SK-N-SH treated with all-trans-retinoic acid at 6 μM for 48 hours (cell line): ENCODE data around the gene DUOX2.

Experiments used
- ATAC-seq: fragments of 200-7000 bp; cut with Tn5 transposase; 3 replicates; pipeline ENCODE4 v1.9.1; 2020; ENCODE audit warnings: mild to moderate bottlenecking, moderate library complexity
- ARNTL ChIP-seq: fragments of 450-650 bp; formaldehyde crosslinking; IDR thresholded peaks from 2 replicates; pipeline ENCODE4 v1.5.0; 2020; ENCODE audit warnings: low read depth, mild to moderate bottlenecking, moderate library complexity, borderline replicate concordance
- BACH2 ChIP-seq: fragments of 250-450 bp; sonication (Bioruptor Pico); IDR thresholded peaks from 2 replicates; pipeline ENCODE4 v1.9.0; 2021; ENCODE audit warnings: mild to moderate bottlenecking, borderline replicate concordance
- CREB5 ChIP-seq: fragments of 250-450 bp; sonication (Bioruptor Pico); IDR thresholded peaks from 2 replicates; pipeline ENCODE4 v1.5.1; 2020; ENCODE audit warnings: low read depth, mild to moderate bottlenecking, moderate library complexity
- CSDC2 ChIP-seq: fragments of 250-450 bp; sonication (Bioruptor Pico); IDR thresholded peaks from 2 replicates; pipeline ENCODE4 v1.5.0; 2020; ENCODE audit warnings: mild to moderate bottlenecking, moderate library complexity
- ESRRG ChIP-seq: fragments of 250-450 bp; sonication (Bioruptor Pico); IDR thresholded peaks from 2 replicates; pipeline ENCODE4 v1.6.1; 2021; ENCODE audit warnings: mild to moderate bottlenecking
- GLIS3 ChIP-seq: fragments of 250-450 bp; sonication (Bioruptor Pico); IDR thresholded peaks from 2 replicates; pipeline ENCODE4 v1.5.0; 2020; ENCODE audit warnings: mild to moderate bottlenecking, moderate library complexity
- ISL1 ChIP-seq: fragments of 250-450 bp; sonication (Bioruptor Pico); IDR thresholded peaks from 2 replicates; pipeline ENCODE4 v2.1.2; 2022; ENCODE audit warnings: mild to moderate bottlenecking, moderate library complexity
- OSR1 ChIP-seq: fragments of 250-450 bp; sonication (Bioruptor Pico); IDR thresholded peaks from 2 replicates; pipeline ENCODE4 v1.8.0; 2022; ENCODE audit warnings: moderate library complexity, mild to moderate bottlenecking, inconsistent platforms
- POU6F1 ChIP-seq: fragments of 250-450 bp; sonication (Bioruptor Pico); IDR thresholded peaks from 2 replicates; pipeline ENCODE4 v1.8.0; 2021; ENCODE audit warnings: low read depth, mild to moderate bottlenecking, moderate library complexity, borderline replicate concordance
- PPARA ChIP-seq: fragments of 250-450 bp; sonication (Bioruptor Pico); IDR thresholded peaks from 2 replicates; pipeline ENCODE4 v1.5.0; 2020; ENCODE audit warnings: mild to moderate bottlenecking, borderline replicate concordance
- RARB ChIP-seq: fragments of 250-450 bp; sonication (Bioruptor Pico); IDR thresholded peaks from 2 replicates; pipeline ENCODE4 v1.8.0; 2021; ENCODE audit warnings: mild to moderate bottlenecking, moderate library complexity
- SNAI2 ChIP-seq: fragments of 250-450 bp; sonication (Bioruptor Pico); IDR thresholded peaks from 2 replicates; pipeline ENCODE4 v1.5.0; 2020; ENCODE audit warnings: mild to moderate bottlenecking, moderate library complexity
- TCF4 ChIP-seq: fragments of 250-450 bp; sonication (Bioruptor Pico); IDR thresholded peaks from 2 replicates; pipeline ENCODE4 v1.8.0; 2021; ENCODE audit warnings: mild to moderate bottlenecking, moderate library complexity, borderline replicate concordance
- ZC3H10 ChIP-seq: fragments of 250-450 bp; sonication (Bioruptor Pico); IDR thresholded peaks from 2 replicates; pipeline ENCODE4 v1.5.1; 2021; ENCODE audit warnings: mild to moderate bottlenecking, moderate library complexity
- ZFP3 ChIP-seq: fragments of 250-450 bp; sonication (Bioruptor Pico); IDR thresholded peaks from 2 replicates; pipeline ENCODE4 v1.5.0; 2020; ENCODE audit warnings: mild to moderate bottlenecking, moderate library complexity
- ZFP30 ChIP-seq: fragments of 450-650 bp; formaldehyde crosslinking; IDR thresholded peaks from 2 replicates; pipeline ENCODE4 v1.5.0; 2022; ENCODE audit warnings: mild to moderate bottlenecking, moderate library complexity
- ZNF565 ChIP-seq: fragments of 450-650 bp; formaldehyde crosslinking; conservative IDR thresholded peaks from 2 replicates; pipeline ENCODE4 v1.5.0; 2020; ENCODE audit warnings: low read depth, mild to moderate bottlenecking, moderate library complexity
- ZNF70 ChIP-seq: fragments of 450-650 bp; formaldehyde crosslinking; IDR thresholded peaks from 2 replicates; pipeline ENCODE4 v1.5.0; 2020; ENCODE audit warnings: mild to moderate bottlenecking, moderate library complexity
- TF ChIP-seq, protein P1 (sequence below): fragments of 250-450 bp; sonication (Bioruptor Pico); IDR thresholded peaks from 2 replicates; pipeline ENCODE4 v1.8.0; 2020; ENCODE audit warnings: mild to moderate bottlenecking, moderate library complexity, borderline replicate concordance
- TF ChIP-seq, protein P2 (sequence below): fragments of 250-450 bp; sonication (Bioruptor Pico); IDR thresholded peaks from 2 replicates; pipeline ENCODE4 v1.5.0; 2020; ENCODE audit warnings: mild to moderate bottlenecking, moderate library complexity
- TF ChIP-seq, protein P3 (sequence below): fragments of 250-450 bp; sonication (Bioruptor Pico); IDR thresholded peaks from 2 replicates; pipeline ENCODE4 v1.5.1; 2021; ENCODE audit warnings: mild to moderate bottlenecking, moderate library complexity

Gene DUOX2

DNA sequence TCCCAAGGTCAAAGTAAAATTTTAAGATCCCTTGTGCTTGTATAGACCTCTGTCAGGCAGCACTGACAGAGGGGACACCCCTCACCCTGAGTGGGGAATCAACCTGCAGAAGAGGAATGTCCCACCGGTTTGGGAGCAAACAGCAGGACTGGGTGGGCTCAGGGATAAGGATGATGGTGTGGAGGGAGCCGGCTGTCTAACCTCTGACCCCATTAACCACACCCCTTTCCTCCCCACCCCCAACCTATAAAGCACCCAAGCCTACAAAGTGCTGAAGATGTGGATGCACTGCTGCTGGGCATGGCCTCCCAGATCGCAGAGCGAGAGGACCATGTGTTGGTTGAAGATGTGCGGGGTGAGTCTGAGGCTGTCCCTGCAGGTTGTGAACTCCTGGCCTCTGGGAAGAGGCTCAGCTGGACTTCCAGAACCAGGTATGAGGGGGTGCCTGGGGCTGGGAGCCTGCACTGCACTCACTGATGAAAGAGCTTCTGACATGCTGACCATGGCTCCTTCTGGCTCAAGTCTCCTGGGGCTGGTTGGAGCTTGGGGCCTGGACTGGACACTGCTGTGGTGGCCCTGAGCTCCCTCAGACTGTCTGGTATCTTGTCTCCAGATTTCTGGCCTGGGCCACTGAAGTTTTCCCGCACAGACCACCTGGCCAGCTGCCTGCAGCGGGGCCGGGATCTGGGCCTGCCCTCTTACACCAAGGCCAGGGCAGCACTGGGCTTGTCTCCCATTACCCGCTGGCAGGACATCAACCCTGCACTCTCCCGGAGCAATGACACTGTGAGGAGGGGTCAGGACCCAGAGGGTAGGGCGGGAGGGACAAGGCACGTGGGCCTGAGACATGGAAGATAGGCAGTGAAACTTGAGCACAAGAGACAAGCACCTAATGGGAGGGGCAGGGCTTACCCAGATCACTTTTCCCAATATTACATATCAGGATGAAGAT lies 25.1 kb upstream of the DUOX2 start (continued):
- no peak for TF ChIP-seq CREB5 (CRISPR knock-in tag)

DNA sequence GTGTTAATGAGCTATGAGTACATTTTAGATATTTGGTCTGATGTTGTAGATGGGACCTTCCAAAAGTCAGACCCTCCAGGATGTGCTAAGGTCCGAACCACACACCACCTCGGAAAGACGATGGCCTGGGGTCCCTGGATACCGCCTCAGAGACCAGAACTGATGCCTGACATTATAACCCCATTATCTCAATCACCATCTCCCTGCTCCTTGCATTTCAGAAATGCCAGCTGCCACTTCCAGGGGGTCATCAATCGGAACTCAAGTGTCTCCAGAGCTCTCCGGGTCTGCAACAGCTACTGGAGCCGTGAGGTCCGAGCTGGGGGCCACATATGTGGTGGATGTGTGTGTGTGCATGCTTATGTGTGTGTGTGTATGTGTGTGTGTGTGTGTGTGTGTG lies 23.7 kb upstream of the DUOX2 start:
- TF ChIP-seq OSR1 (CRISPR knock-in tag) (no peak), SNAI2 (CRISPR knock-in tag) (no peak), ISL1 (CRISPR knock-in tag) (no peak), PPARA (CRISPR knock-in tag) (no peak), ZNF70 (CRISPR knock-in tag) (no peak), ESRRG (no peak), ZFP30 (CRISPR knock-in tag) (no peak), ARNTL (CRISPR knock-in tag) (no peak), POU6F1 (CRISPR knock-in tag) (no peak), ZFP3 (CRISPR knock-in tag) (no peak), ZNF565 (no peak), CREB5 (CRISPR knock-in tag) (no peak), RARB (CRISPR knock-in tag) (no peak), CSDC2 (CRISPR knock-in tag) (no peak), ZC3H10 (CRISPR knock-in tag) (no peak)
- TF ChIP-seq, protein P1, sequence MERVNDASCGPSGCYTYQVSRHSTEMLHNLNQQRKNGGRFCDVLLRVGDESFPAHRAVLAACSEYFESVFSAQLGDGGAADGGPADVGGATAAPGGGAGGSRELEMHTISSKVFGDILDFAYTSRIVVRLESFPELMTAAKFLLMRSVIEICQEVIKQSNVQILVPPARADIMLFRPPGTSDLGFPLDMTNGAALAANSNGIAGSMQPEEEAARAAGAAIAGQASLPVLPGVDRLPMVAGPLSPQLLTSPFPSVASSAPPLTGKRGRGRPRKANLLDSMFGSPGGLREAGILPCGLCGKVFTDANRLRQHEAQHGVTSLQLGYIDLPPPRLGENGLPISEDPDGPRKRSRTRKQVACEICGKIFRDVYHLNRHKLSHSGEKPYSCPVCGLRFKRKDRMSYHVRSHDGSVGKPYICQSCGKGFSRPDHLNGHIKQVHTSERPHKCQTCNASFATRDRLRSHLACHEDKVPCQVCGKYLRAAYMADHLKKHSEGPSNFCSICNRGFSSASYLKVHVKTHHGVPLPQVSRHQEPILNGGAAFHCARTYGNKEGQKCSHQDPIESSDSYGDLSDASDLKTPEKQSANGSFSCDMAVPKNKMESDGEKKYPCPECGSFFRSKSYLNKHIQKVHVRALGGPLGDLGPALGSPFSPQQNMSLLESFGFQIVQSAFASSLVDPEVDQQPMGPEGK (CRISPR knock-in tag): no peak
- TF ChIP-seq, protein P2, sequence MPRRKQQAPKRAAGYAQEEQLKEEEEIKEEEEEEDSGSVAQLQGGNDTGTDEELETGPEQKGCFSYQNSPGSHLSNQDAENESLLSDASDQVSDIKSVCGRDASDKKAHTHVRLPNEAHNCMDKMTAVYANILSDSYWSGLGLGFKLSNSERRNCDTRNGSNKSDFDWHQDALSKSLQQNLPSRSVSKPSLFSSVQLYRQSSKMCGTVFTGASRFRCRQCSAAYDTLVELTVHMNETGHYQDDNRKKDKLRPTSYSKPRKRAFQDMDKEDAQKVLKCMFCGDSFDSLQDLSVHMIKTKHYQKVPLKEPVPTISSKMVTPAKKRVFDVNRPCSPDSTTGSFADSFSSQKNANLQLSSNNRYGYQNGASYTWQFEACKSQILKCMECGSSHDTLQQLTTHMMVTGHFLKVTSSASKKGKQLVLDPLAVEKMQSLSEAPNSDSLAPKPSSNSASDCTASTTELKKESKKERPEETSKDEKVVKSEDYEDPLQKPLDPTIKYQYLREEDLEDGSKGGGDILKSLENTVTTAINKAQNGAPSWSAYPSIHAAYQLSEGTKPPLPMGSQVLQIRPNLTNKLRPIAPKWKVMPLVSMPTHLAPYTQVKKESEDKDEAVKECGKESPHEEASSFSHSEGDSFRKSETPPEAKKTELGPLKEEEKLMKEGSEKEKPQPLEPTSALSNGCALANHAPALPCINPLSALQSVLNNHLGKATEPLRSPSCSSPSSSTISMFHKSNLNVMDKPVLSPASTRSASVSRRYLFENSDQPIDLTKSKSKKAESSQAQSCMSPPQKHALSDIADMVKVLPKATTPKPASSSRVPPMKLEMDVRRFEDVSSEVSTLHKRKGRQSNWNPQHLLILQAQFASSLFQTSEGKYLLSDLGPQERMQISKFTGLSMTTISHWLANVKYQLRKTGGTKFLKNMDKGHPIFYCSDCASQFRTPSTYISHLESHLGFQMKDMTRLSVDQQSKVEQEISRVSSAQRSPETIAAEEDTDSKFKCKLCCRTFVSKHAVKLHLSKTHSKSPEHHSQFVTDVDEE (CRISPR knock-in tag): no peak
- TF ChIP-seq, all 23 proteins: peak for 0
- no peak for ATAC-seq

GRCh38 chr15:45136378-45136764 lies 22.4 kb upstream of the DUOX2 start:
- ATAC-seq: no peak
- TF ChIP-seq PPARA (CRISPR knock-in tag): no peak
- TF ChIP-seq, protein P3, sequence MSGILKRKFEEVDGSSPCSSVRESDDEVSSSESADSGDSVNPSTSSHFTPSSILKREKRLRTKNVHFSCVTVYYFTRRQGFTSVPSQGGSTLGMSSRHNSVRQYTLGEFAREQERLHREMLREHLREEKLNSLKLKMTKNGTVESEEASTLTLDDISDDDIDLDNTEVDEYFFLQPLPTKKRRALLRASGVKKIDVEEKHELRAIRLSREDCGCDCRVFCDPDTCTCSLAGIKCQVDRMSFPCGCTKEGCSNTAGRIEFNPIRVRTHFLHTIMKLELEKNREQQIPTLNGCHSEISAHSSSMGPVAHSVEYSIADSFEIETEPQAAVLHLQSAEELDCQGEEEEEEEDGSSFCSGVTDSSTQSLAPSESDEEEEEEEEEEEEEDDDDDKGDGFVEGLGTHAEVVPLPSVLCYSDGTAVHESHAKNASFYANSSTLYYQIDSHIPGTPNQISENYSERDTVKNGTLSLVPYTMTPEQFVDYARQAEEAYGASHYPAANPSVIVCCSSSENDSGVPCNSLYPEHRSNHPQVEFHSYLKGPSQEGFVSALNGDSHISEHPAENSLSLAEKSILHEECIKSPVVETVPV (CRISPR knock-in tag): no peak
- no peak for TF ChIP-seq ZFP30 (CRISPR knock-in tag)
- no peak for TF ChIP-seq ESRRG
- TF ChIP-seq TCF4 (CRISPR knock-in tag): no peak
- TF ChIP-seq POU6F1 (CRISPR knock-in tag): no peak
- no peak for TF ChIP-seq GLIS3
- no peak for TF ChIP-seq RARB (CRISPR knock-in tag)
- TF ChIP-seq ZC3H10 (CRISPR knock-in tag): no peak
- no peak for TF ChIP-seq ZFP3 (CRISPR knock-in tag)
- TF ChIP-seq BACH2 (CRISPR knock-in tag): no peak
- no peak for TF ChIP-seq ARNTL (CRISPR knock-in tag)
- TF ChIP-seq OSR1 (CRISPR knock-in tag): no peak
- TF ChIP-seq, protein P2 (CRISPR knock-in tag): no peak
